Measurements from ENCODE around the gene XRCC5.
A peak's percentile ranks its signal among the peaks of the same experiment; 100 is the strongest.

The XRCC5 gene

GRCh38 chr2:216110620-216111019, 1.5 kb downstream of the XRCC5 start:
- H3K27me3 ChIP-seq (ENCODE audit: insufficient read depth, low read depth, severe bottlenecking) = no peaks in the 10 kb centered on the region
- peak overlapping the region; percentile 95 for H3K27ac ChIP-seq
- peak overlapping the region; percentile 70; the same call in 1 of the 2 replicates for H3K4me3 ChIP-seq (ENCODE audit: low read depth, low read length)
- H3K36me3 ChIP-seq = peaks cover 53% of the 10 kb centered on the region
- TF ChIP-seq CTCF (IDR thresholded peaks at IDR 0.05; ENCODE audit: low read depth, low read length) = no peak
- H3K9me3 ChIP-seq (ENCODE audit: severe bottlenecking) = no peaks in the 10 kb centered on the region
- DNase-seq = no peak

- Histone ChIP-seq H3K9me3 (ENCODE audit: severe bottlenecking) (no peaks in the 10 kb centered on the region), H3K27me3 (ENCODE audit: insufficient read depth, low read depth, severe bottlenecking) (no peaks in the 10 kb centered on the region), H3K4me3 (ENCODE audit: low read depth, low read length) (no peak overlapping the region), H3K36me3 (peaks cover 58% of the 10 kb centered on the region), H3K27ac (no peak overlapping the region)
- no peak for DNase-seq
- TF ChIP-seq CTCF (IDR thresholded peaks at IDR 0.05; ENCODE audit: low read depth, low read length) = no peak
Measured at GRCh38 chr2:216111122-216111521, 2.0 kb downstream of the XRCC5 start.

- Histone ChIP-seq H3K4me3 (ENCODE audit: low read depth, low read length) (no peak overlapping the region), H3K27me3 (ENCODE audit: insufficient read depth, low read depth, severe bottlenecking) (no peaks in the 10 kb centered on the region), H3K27ac (no peak overlapping the region), H3K36me3 (peaks cover 75% of the 10 kb centered on the region), H3K9me3 (ENCODE audit: severe bottlenecking) (no peaks in the 10 kb centered on the region)
- DNase-seq = no peak
- no peak for TF ChIP-seq CTCF (IDR thresholded peaks at IDR 0.05; ENCODE audit: low read depth, low read length)
Measured at GRCh38 chr2:216112926-216113325, 3.8 kb downstream of the XRCC5 start.

GRCh38 chr2:216113572-216113971, 4.4 kb downstream of the XRCC5 start:
- Histone ChIP-seq H3K27ac (peak overlapping the region; percentile 34), H3K36me3 (peaks cover 79% of the 10 kb centered on the region), H3K9me3 (ENCODE audit: severe bottlenecking) (no peaks in the 10 kb centered on the region), H3K27me3 (ENCODE audit: insufficient read depth, low read depth, severe bottlenecking) (no peaks in the 10 kb centered on the region), H3K4me3 (ENCODE audit: low read depth, low read length) (no peak overlapping the region)
- TF ChIP-seq CTCF (IDR thresholded peaks at IDR 0.05; ENCODE audit: low read depth, low read length) = no peak
- DNase-seq = no peak

GRCh38 chr2:216114382-216114713, 5.2 kb downstream of the XRCC5 start:
- no peak overlapping the region for H3K4me3 ChIP-seq (ENCODE audit: low read depth, low read length)
- TF ChIP-seq CTCF (IDR thresholded peaks at IDR 0.05; ENCODE audit: low read depth, low read length) = no peak
- no peaks in the 10 kb centered on the region for H3K27me3 ChIP-seq (ENCODE audit: insufficient read depth, low read depth, severe bottlenecking)
- no peaks in the 10 kb centered on the region for H3K9me3 ChIP-seq (ENCODE audit: severe bottlenecking)
- H3K36me3 ChIP-seq = peaks cover 86% of the 10 kb centered on the region
- peak overlapping the region; percentile 34 for H3K27ac ChIP-seq
- no peak for DNase-seq

- peak; percentile 78 for TF ChIP-seq CTCF (IDR thresholded peaks at IDR 0.05; ENCODE audit: low read depth, low read length)
- Histone ChIP-seq H3K4me3 (ENCODE audit: low read depth, low read length) (peak overlapping the region; percentile 56), H3K9me3 (ENCODE audit: severe bottlenecking) (no peaks in the 10 kb centered on the region), H3K27ac (peak overlapping the region; percentile 97), H3K36me3 (peaks cover 87% of the 10 kb centered on the region), H3K27me3 (ENCODE audit: insufficient read depth, low read depth, severe bottlenecking) (no peaks in the 10 kb centered on the region)
- DNase-seq = peak; percentile 99
Measured at GRCh38 chr2:216114714-216115531, 5.8 kb downstream of the XRCC5 start.

Data from WERI-Rb-1 (cell line).